Lower lobe of right lung (tissue), 2 donors: ENCODE data around the gene DGCR2. TPM values are rescaled to one million over a fixed set of nuclear protein-coding genes. Genes with fewer than 3 reads are reported as not detected.

Experiments
- ATAC-seq, 2 donors: fragments of 200-7000 bp; cut with Tn5 transposase; one replicate each; pipeline ENCODE4 v1.9.1; 2020 to 2022; ENCODE audit warnings: mild to moderate bottlenecking in 2 of 2, moderate library complexity in 2 of 2
- DNase-seq: peaks from one replicate; pipeline ENCODE4 v3.0.0-alpha.2; 2020
- H3K27ac ChIP-seq: fragments of 200-600 bp; one replicate; pipeline ENCODE4 v1.8.0; 2022
- H3K27me3 ChIP-seq: fragments of 200-600 bp; one replicate; pipeline ENCODE4 v1.8.0; 2022; ENCODE audit warnings: low read depth
- H3K36me3 ChIP-seq: fragments of 200-600 bp; one replicate; pipeline ENCODE4 v1.8.0; 2022; ENCODE audit warnings: mild to moderate bottlenecking
- H3K4me1 ChIP-seq: fragments of 200-600 bp; one replicate; pipeline ENCODE4 v1.8.0; 2022
- H3K4me3 ChIP-seq: fragments of 200-600 bp; one replicate; pipeline ENCODE4 v1.8.0; 2022; ENCODE audit warnings: mild to moderate bottlenecking
- H3K9me3 ChIP-seq: fragments of 200-600 bp; one replicate; pipeline ENCODE4 v1.8.0; 2022
- CTCF ChIP-seq: fragments of 200-600 bp; IDR thresholded peaks from one replicate; pipeline ENCODE4 v1.8.0; 2022; ENCODE audit warnings: antibody characterized with exemption, mild to moderate bottlenecking
- intact Hi-C: fragments of 100-400 bp; cut with DNase I; formaldehyde crosslinking; loops from one replicate; pipeline ENCODE4 v1.11.0; 2022
- total RNA-seq: library from RNA; stranded (reverse); fragmentation: NEBNext Ultra II Directional; extraction: Animal tissue kit (Norgen Biotek cat#: 25700); gene quantifications from one replicate; pipeline ENCODE4 v1.2.1, GENCODE V29; 2021
- donor health status: DM: no; HTN: yes; CAD: no; lungs with severe emphysema.

DGCR2 gene
- total RNA-seq, 1 donor from 2014 or later: 62.9 TPM

- intact Hi-C loops: no loop called here
Observed at GRCh38 chr22:18999416-18999815, 122.8 kb downstream of the DGCR2 start.

GRCh38 chr22:18999008-18999407 lies 123.2 kb downstream of the DGCR2 start:
- TF ChIP-seq CTCF: no peak
- no peak for DNase-seq

More at GRCh38 chr22:18999416-18999815, 122.8 kb downstream of the DGCR2 start:
- ATAC-seq: no peak
- DNase-seq: no peak
- Histone ChIP-seq H3K4me3 (no peak overlapping the region), H3K36me3 (no peaks in the 10 kb centered on the region), H3K9me3 (no peaks in the 10 kb centered on the region), H3K4me1 (no peaks in the 10 kb centered on the region), H3K27me3 (peaks cover 23% of the 10 kb centered on the region), H3K27ac (no peak overlapping the region)
- no peak for TF ChIP-seq CTCF

GRCh38 chr22:18997925-18998315 lies 124.3 kb downstream of the DGCR2 start:
- DNase-seq (no peak), ATAC-seq (no peak)
- intact Hi-C loops: no loop called here
- no peaks in the 10 kb centered on the region for H3K9me3 ChIP-seq
- H3K4me3 ChIP-seq: no peak overlapping the region
- H3K4me1 ChIP-seq: no peaks in the 10 kb centered on the region
- no peak overlapping the region for H3K27ac ChIP-seq
- TF ChIP-seq CTCF: no peak
- no peaks in the 10 kb centered on the region for H3K36me3 ChIP-seq
- peaks cover 29% of the 10 kb centered on the region for H3K27me3 ChIP-seq

More at GRCh38 chr22:18999008-18999407, 123.2 kb downstream of the DGCR2 start:
- no peaks in the 10 kb centered on the region for H3K4me1 ChIP-seq
- no peaks in the 10 kb centered on the region for H3K36me3 ChIP-seq
- H3K4me3 ChIP-seq: no peak overlapping the region
- no peaks in the 10 kb centered on the region for H3K9me3 ChIP-seq
- no peak for ATAC-seq
- no peak overlapping the region for H3K27ac ChIP-seq
- H3K27me3 ChIP-seq: peaks cover 23% of the 10 kb centered on the region
- intact Hi-C loops: no loop called here

GRCh38 chr22:18997306-18997924 lies 124.8 kb downstream of the DGCR2 start:
- H3K4me3 ChIP-seq: no peak overlapping the region
- H3K4me1 ChIP-seq: no peaks in the 10 kb centered on the region
- peaks cover 28% of the 10 kb centered on the region for H3K27me3 ChIP-seq
- TF ChIP-seq CTCF: no peak
- H3K27ac ChIP-seq: no peak overlapping the region
- intact Hi-C loops: no loop called here
- no peaks in the 10 kb centered on the region for H3K36me3 ChIP-seq
- DNase-seq (no peak), ATAC-seq (peak in 1 of 2 donors; percentile 37)
- no peaks in the 10 kb centered on the region for H3K9me3 ChIP-seq

- no peaks in the 10 kb centered on the region for H3K4me1 ChIP-seq
- ATAC-seq: no peak
- H3K9me3 ChIP-seq: no peaks in the 10 kb centered on the region
- TF ChIP-seq CTCF: no peak
- DNase-seq: no peak
- intact Hi-C loops: no loop called here
- H3K27me3 ChIP-seq: peaks cover 22% of the 10 kb centered on the region
- no peak overlapping the region for H3K4me3 ChIP-seq
- no peak overlapping the region for H3K27ac ChIP-seq
- no peaks in the 10 kb centered on the region for H3K36me3 ChIP-seq
Observed at GRCh38 chr22:18996376-18996900, 125.8 kb downstream of the DGCR2 start.
